Activated CD8-positive, alpha-beta memory T cell treated with anti-CD3 and anti-CD28 coated beads, Interleukin-2, amount 50 U/mL, for 24 hours (primary cell): ENCODE results near the gene RHEX.
"Not testable (repeated sequence)": the region's sequence is repeated elsewhere in the genome, so short reads cannot be mapped to it uniquely, and the experiment has no call there.

Experiments
- DNase-seq: peaks from one replicate; pipeline ENCODE4 v3.0.0-alpha.2; 2020; ENCODE audit errors: extremely low read depth

RHEX gene

DNA sequence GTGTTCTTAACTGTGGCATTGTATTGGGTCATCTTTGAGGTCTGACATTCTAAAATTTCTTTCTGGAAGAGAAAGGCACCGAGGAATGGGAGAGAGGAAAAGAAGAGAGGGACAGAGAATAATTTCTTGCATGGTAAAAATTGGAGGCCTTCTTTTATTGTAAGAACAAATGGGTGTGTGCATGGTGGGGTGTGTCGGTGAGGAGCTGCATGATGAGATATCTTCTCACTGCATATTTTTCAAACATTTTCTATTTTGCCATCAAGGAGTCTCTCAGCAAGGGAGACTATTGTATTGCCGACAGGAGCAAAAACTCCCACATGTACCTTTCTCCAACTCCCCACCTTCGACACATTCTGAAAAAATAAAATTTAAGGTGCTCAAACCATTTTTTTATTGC lies 22.8 kb upstream of the RHEX start:
- DNase-seq: no peak

DNA sequence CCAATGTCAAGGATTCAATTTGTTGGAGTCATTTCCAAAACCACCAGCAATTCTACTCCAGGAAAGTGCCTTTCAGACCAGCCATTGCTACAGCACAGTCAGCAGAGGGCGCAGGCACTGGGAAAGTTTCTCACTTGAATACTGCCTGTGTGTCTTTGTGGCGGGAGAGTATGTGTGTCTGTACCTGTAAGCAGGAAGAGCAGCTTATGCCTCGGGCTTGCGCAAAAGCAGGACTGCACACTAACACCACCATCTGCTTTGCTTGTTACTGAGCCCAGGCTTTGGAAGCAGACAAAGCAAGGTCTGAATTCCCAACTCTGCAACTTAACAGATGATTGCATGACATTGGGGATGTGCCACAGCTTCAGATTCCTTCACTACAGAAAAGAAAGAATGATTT lies 22.3 kb upstream of the RHEX start:
- DNase-seq: peak; percentile 29

DNA sequence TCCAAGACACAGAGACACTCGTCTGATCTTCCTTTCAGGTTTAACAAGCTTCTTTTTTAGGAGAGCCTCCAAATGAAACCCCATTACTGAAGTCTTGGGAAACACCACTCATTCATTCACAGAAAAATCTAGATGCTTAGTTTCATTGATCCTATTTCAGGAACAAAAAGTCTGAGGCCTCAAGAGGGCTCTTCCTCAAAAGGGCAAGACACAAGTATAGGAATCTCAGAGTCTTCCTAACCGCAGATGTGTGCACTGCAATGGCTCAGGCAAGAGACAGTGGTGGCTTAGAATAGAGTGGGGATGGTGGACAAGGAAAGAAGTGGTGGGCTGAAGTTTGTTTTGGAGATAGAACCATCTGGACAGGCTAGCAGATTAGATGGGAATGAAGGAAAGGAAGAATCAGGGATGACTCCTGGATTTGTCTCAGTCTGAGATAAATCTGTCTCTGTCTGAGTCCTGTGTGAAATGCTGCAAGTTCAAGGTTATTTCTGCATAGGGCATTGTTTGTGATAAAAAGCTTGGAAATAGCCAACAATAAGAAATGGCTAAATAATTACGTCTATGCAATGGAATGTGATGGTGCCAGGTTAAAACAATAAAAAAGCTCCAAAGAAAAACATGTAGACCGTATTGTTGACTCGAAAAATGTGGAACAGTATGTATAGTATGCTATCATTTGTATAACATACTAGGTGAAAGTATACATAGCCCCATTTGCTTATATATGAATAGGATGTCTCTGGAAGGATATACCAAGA lies 20.4 kb upstream of the RHEX start:
- no peak for DNase-seq

- DNase-seq: no peak
These were observed 17.9 kb upstream of the RHEX start for GRCh38 chr1:206035027-206035426.

DNA sequence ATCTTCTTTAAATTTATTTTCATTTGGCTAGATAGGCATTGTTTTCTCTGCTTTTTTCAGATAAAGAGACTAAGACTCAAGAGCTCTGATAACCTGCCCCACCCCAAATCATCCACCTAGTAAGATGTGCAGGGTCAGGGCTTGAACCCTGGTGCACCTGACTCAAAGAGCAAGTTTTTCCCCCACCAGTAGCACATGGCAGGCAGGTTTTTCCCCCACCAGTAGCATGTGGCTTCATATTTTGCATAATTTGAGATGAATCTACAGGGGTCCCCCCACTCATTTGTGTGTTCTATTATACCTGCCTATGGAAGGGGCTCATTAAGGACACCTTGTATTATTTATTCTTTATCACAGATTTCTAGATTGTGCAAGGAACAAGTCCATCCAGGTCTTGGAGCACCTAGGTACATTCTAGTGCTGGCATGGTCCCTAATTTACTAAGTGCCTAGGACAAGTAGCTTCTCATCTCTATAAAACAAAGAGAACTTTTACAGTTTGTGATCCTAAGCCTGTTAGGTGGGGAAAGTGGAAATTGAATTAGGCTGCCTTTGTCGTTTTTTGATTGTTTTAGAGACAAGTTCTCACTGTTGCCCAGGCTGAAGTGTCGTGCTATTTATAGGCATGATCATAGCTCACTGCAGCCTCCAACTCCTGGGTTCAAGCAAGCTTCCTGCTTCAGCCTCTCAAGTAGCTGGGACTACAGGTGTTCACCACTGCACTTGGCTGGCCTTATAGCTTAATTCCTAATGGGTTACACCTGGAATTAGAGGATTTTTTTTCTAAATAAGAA lies 16.1 kb upstream of the RHEX start:
- no peak for DNase-seq

DNA sequence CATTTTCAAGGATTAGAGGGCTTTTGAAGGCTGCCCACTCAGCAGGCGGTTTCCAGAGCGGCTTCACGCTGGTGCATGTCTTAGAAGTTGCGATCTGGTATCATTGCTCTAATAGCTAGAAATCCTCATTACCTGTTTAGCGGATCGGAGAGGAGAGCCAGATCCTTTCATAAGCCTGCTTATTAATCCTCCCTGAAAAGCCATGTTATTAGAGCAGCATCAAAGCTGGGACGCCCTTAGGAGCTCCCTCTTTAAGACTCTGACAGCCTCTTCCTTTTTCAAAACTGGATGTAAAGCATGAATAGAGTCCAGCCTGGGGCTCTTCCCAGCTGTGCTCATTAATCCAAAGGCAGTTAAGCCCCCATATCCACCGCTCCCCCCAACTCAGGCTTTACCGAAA lies 15.4 kb upstream of the RHEX start:
- no peak for DNase-seq

GRCh38 chr1:206039046-206039973 lies 13.7 kb upstream of the RHEX start:
- no peak for DNase-seq

- no peak for DNase-seq
These were observed 12.6 kb upstream of the RHEX start for GRCh38 chr1:206040328-206040727.

GRCh38 chr1:206041640-206042039 lies 11.3 kb upstream of the RHEX start:
- DNase-seq: no peak

- DNase-seq: no peak
These were observed 5.7 kb upstream of the RHEX start for GRCh38 chr1:206047271-206047670.

DNA sequence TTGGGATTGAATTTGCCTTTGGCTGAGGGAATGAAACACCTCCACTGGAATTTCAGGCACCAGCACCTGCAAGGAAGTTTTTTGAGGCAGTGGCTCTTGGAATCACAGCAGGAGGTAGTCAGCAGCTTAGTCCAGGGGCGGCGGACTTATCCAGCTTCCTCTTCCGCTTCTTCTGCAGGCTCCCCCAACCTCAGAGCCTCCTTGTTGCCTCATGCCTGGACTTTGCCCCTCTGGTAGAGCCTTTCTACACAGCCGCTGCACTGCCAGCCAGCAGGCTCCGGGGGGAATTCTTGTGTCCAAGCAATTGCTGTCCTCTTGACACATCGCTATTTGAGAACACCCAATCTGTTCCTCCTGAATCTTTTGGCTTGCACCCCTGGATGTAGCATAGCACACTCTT lies 4.4 kb upstream of the RHEX start:
- DNase-seq: no peak

- DNase-seq: no peak
These were observed 3.7 kb upstream of the RHEX start for GRCh38 chr1:206049293-206049692.

DNA sequence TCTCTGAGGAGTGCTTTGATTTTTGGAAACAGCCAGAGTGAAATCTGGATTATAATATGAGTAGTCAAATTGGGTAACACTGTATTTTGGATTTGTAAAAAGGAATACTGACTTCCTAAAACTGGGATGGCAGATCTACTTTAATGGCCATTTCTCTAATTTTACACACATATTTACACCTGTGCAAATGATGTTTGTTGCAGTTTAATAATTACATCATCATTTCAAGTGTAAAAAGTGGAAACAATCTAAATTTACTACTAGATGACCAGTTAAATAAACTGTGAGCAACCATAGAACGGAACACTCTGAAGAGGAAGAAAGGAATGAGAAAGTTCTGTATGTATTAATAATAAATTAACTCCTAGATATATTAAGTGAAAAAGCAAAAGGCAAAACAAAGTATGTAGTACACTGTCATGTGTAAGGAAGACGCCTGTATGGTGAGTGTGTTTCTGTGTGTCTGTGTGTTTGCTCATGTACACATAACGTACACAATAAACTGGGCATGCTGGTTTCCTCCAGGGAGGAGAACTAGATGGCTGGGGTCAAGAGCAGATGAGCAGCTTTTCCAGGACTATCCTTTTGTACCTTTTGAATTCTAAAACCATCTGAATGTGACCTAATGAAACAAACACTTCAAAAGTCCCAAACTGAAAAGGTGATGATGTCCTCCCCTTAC lies 2.9 kb upstream of the RHEX start:
- no peak for DNase-seq

DNA sequence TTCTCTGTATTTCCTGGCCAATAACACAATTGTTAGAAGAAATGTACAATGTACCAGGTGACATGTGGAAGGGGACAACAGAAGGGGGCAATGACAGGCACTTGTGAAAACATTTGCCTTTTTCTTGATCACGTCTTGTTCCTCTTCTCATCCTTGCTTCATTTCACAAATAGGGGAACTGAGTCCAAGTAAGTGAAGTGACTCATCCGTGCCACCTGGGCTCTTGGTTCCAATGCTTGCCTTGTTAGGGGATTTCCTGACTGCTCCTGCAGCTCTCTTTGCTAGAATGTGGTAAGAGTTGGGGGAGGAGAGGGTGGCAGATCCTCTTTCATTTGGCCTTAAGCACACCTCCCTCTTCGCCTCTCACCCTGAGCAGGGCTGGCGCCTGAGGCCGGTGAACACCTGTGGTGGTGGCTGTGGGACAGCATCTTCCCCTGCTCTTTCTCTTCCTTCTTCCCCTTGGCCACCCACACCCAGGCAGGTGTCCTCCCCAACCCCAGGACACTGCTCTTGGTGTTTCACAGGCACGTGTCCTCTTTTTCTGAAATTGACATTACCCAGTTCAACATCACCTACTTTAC lies 2.2 kb upstream of the RHEX start:
- DNase-seq: no peak

DNA sequence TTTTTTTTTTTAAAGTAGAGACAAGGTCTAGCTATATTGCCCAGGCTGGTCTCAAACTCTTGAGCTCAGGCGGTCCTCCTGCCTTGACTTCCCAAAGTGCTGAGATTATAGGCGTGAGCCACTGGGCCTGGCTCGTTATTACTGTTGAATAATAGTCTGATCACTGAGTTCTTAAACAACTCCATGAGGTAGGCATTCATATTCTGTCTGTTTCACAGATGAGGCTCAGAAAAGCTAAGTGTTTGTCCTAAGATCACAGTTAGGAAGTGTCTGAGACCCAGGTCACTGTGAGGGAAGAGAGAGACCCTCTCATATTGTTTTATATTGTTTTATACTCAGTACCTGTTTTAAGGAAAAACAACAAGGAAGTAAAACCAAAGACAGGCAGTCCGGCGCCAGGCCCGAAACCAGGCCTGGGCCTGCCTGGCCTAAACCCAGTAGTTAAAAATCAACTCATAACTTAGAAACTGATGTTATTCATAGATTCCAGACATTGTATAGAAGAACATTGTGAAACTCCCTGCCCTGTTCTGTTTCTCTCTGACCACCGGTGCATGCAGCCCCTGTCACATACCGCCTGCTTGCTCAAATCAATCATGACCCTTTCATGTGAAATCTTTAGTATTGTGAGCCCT lies 625 bp upstream of the RHEX start:
- DNase-seq: not testable (repeated sequence)

DNA sequence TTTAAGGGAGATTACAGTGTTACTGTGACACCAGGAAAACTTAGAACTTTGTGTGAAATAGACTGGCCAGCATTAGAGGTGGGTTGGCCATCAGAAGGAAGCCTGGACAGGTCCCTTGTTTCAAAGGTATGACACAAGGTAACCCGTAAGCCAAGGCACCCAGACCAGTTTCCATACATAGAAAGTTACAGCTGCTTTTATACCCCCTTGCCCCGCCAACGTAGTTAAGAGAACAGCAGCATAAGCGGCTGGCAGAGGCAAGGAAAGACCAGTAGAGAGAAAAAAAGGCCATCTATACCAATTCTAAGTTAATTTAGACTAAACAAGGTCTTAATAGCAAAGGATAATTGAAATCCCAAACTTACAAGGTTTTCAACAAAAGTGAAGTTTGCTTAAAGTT lies 643 bp downstream of the RHEX start:
- not testable (repeated sequence) for DNase-seq

DNA sequence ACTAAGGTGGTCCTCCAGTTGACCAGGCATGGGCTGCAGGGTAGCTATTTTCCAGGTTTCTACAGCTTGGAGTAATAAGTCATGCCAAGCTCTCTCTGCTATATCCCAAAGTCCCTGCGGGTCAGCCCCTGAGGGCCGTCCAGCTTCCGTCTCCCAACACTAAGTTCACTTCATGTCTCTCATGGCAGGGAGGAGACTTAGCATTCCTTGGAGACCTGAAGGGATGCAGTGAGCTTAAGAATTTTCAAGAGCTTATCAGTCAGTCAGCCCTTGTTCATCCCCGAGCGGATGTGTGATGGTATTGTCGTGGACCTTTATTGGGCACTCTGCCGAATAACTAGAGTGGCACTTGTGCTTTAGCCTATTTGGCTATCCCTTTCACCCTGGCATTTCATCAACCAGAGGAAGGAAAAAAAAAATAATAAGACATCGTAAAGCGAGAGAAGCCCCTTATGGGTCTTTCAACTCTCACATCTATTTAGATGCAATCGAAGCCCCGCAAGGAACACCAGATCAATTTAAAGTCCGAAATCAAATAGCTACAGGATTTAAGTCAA lies 2.2 kb downstream of the RHEX start:
- not testable (repeated sequence) for DNase-seq

DNA sequence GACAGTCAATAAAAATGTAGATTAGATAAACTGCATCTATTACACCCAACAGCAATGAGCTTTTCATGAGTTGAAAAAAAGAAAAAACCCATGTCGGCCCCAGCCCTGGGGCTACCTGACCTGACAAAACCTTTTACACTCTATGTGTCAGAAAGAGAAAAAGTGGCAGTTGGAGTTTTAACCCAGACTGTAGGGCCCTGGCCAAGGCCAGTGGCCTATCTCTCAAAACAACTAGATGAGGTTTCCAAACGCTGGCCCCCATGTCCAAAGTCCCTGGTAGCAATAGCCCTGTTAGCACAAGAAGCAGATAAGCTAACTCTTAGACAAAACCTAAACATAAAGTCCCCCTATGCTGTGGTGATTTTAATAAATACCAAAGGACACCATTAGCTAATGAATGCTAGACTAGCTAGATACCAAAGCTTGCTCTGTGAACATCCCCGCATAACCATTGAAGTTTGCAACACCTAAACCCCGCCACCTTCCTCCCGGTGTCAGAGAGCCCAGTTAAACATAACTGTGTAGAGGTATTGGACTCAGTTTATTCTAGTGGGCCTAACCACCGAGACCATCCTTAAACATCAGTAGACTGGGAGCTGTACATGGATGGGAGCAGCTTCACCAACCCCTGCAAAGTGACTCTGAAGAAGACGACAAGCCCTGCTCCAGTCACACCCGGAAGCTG lies 2.8 kb downstream of the RHEX start:
- not testable (repeated sequence) for DNase-seq

GRCh38 chr1:206058289-206058926 lies 5.4 kb downstream of the RHEX start:
- DNase-seq: not testable (repeated sequence)
